ENCODE data around the gene SRP68. TPM values are rescaled to one million over a fixed set of nuclear protein-coding genes. Genes with fewer than 3 reads are reported as not detected.

Gene SRP68
- total and polyA plus RNA-seq, 4 donors = 17.7 to 36.7 (median 28.7) TPM

DNA sequence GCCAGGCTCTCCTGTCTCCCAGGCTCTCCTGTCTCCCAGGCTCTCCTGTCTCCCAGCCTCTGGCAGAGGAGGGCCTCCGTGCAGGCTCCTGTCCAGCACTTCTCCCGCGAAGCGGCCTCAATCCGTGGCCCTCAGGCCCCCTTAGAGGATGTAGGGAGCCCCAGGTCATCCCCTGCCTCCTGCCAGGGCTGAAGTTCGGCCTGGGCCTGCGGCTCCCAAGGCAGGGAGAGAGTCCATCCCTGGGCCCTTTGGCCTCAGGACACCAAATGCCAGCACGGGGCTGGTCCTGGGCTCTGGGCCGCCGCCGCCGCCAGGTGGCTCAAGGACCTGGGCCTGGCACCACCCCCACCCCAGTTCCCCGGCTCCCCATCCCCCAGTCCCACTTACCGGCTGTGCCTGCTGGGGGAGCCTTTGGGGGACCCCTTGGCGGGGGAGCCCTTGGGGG is 45.6 kb downstream of the SRP68 start (continued):
- TF ChIP-seq, protein P1, sequence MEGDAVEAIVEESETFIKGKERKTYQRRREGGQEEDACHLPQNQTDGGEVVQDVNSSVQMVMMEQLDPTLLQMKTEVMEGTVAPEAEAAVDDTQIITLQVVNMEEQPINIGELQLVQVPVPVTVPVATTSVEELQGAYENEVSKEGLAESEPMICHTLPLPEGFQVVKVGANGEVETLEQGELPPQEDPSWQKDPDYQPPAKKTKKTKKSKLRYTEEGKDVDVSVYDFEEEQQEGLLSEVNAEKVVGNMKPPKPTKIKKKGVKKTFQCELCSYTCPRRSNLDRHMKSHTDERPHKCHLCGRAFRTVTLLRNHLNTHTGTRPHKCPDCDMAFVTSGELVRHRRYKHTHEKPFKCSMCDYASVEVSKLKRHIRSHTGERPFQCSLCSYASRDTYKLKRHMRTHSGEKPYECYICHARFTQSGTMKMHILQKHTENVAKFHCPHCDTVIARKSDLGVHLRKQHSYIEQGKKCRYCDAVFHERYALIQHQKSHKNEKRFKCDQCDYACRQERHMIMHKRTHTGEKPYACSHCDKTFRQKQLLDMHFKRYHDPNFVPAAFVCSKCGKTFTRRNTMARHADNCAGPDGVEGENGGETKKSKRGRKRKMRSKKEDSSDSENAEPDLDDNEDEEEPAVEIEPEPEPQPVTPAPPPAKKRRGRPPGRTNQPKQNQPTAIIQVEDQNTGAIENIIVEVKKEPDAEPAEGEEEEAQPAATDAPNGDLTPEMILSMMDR (IDR thresholded peaks at IDR 0.05; ENCODE audit: low read depth, low read length, missing input control) = no peak
- TF ChIP-seq YY1 (IDR thresholded peaks at IDR 0.05) (no peak), SP1 (IDR thresholded peaks at IDR 0.05) (no peak), HNF4A (conservative IDR thresholded peaks at IDR 0.05) (no peak)

DNA sequence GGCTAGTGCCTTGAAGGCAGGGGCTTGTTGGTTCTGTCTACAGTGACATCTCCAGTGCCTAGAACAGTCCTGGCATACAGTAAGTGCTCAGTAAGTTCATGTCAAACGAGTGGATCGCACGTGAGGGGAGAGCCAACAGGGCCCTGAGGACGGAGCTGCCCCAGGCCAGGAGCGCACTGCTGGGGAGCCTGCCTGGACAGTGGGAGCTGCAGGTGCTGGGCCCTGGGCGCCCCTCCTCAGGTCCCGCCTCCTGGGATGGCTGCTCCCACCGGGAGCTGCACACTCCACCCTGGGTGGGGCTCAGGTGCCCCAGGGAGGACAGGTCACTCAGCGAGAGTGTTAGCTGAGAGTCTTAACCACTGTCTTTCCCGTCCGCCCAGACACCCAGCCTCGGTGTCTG is 47.0 kb downstream of the SRP68 start:
- H3K27ac ChIP-seq (ENCODE audit: low read depth in 1 of 2, low read length in 2 of 2) = no peak overlapping the region
- peaks cover 0 to 3% (median 0%) of the 10 kb centered on the region in 4 donors for H3K4me1 ChIP-seq (ENCODE audit: control insufficient read depth in 4 of 4, insufficient read depth in 4 of 4, low read length in 3 of 4)
- no peak for DNase-seq (ENCODE audit: low spot score)
- no peaks in the 10 kb centered on the region for H3K36me3 ChIP-seq (ENCODE audit: control insufficient read depth in 4 of 4, insufficient read depth in 3 of 4, low read depth in 1 of 4, low read length in 3 of 4)
- WGBS = 90% methylated on average over 12 of the region's 12 CpGs
- no peak for TF ChIP-seq SP1 (IDR thresholded peaks at IDR 0.05)
- TF ChIP-seq GABPA (IDR thresholded peaks at IDR 0.05 in 1 of 2, conservative IDR thresholded peaks at IDR 0.05 in 1 of 2) = no peak
- no peak overlapping the region for H3K4me3 ChIP-seq (ENCODE audit: low read depth in 1 of 3, low read length in 3 of 3)
- H3K9me3 ChIP-seq (ENCODE audit: control insufficient read depth in 4 of 4, low read length in 3 of 4) = no peaks in the 10 kb centered on the region
- H3K9ac ChIP-seq (ENCODE audit: low read depth in 1 of 2, low read length in 2 of 2) = no peak overlapping the region
- H3K27me3 ChIP-seq (ENCODE audit: control insufficient read depth in 4 of 4, insufficient read depth in 4 of 4, low read length in 3 of 4) = no peaks in the 10 kb centered on the region

DNA sequence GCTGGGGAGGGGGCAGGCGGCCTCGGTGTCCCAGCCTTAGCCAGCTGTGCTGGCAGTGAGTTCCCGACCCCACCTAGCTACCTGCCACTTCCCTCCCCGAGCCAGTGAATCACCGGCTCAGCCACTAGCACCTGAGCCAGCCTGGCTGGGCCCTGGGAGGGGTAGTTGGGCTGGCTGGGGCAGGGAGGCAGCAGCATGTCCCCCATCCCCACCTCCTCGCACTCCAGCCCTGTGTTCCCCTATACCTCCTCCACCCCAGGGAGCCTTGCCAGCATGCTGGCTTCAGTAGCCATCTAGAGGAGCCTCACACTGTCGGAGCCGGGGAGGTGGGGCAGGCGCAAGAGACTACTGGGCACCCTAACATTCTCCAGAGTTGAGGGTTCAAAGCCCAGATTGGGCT is 48.0 kb downstream of the SRP68 start:
- Histone ChIP-seq H3K27me3 (ENCODE audit: control insufficient read depth in 4 of 4, insufficient read depth in 4 of 4, low read length in 3 of 4) (no peaks in the 10 kb centered on the region), H3K9ac (ENCODE audit: low read depth in 1 of 2, low read length in 2 of 2) (no peak overlapping the region), H3K4me1 (ENCODE audit: control insufficient read depth in 4 of 4, insufficient read depth in 4 of 4, low read length in 3 of 4) (no peaks in the 10 kb centered on the region), H3K36me3 (ENCODE audit: control insufficient read depth in 4 of 4, insufficient read depth in 3 of 4, low read depth in 1 of 4, low read length in 3 of 4) (no peaks in the 10 kb centered on the region), H3K27ac (ENCODE audit: low read depth in 1 of 2, low read length in 2 of 2) (no peak overlapping the region), H3K4me3 (ENCODE audit: low read depth in 1 of 3, low read length in 3 of 3) (no peak overlapping the region), H3K9me3 (ENCODE audit: control insufficient read depth in 4 of 4, low read length in 3 of 4) (no peaks in the 10 kb centered on the region)
- TF ChIP-seq RXRA (IDR thresholded peaks at IDR 0.05) (no peak), JUND (IDR thresholded peaks at IDR 0.05) (no peak), HNF4A (conservative IDR thresholded peaks at IDR 0.05) (no peak), SP1 (IDR thresholded peaks at IDR 0.05) (no peak), NR2F2 (IDR thresholded peaks at IDR 0.05) (no peak), HNF4G (IDR thresholded peaks at IDR 0.05) (no peak), GABPA (IDR thresholded peaks at IDR 0.05 in 1 of 2, conservative IDR thresholded peaks at IDR 0.05 in 1 of 2) (no peak), ZBTB33 (IDR thresholded peaks at IDR 0.05) (no peak), FOXA1 (IDR thresholded peaks at IDR 0.05) (no peak), ATF3 (IDR thresholded peaks at IDR 0.05) (no peak), FOXA2 (IDR thresholded peaks at IDR 0.05) (no peak), RAD21 (IDR thresholded peaks at IDR 0.05) (no peak), TAF1 (conservative IDR thresholded peaks at IDR 0.05) (no peak), EGR1 (IDR thresholded peaks at IDR 0.05; ENCODE audit: low read depth in 2 of 2) (no peak), YY1 (IDR thresholded peaks at IDR 0.05) (no peak)
- TF ChIP-seq, protein P2, sequence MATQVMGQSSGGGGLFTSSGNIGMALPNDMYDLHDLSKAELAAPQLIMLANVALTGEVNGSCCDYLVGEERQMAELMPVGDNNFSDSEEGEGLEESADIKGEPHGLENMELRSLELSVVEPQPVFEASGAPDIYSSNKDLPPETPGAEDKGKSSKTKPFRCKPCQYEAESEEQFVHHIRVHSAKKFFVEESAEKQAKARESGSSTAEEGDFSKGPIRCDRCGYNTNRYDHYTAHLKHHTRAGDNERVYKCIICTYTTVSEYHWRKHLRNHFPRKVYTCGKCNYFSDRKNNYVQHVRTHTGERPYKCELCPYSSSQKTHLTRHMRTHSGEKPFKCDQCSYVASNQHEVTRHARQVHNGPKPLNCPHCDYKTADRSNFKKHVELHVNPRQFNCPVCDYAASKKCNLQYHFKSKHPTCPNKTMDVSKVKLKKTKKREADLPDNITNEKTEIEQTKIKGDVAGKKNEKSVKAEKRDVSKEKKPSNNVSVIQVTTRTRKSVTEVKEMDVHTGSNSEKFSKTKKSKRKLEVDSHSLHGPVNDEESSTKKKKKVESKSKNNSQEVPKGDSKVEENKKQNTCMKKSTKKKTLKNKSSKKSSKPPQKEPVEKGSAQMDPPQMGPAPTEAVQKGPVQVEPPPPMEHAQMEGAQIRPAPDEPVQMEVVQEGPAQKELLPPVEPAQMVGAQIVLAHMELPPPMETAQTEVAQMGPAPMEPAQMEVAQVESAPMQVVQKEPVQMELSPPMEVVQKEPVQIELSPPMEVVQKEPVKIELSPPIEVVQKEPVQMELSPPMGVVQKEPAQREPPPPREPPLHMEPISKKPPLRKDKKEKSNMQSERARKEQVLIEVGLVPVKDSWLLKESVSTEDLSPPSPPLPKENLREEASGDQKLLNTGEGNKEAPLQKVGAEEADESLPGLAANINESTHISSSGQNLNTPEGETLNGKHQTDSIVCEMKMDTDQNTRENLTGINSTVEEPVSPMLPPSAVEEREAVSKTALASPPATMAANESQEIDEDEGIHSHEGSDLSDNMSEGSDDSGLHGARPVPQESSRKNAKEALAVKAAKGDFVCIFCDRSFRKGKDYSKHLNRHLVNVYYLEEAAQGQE (IDR thresholded peaks at IDR 0.05) = no peak
- TF ChIP-seq, protein P1 (IDR thresholded peaks at IDR 0.05; ENCODE audit: low read depth, low read length, missing input control) = no peak
- TF ChIP-seq, protein P3, sequence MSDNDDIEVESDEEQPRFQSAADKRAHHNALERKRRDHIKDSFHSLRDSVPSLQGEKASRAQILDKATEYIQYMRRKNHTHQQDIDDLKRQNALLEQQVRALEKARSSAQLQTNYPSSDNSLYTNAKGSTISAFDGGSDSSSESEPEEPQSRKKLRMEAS (IDR thresholded peaks at IDR 0.05) = no peak
- no peak for DNase-seq (ENCODE audit: low spot score)
- WGBS = 88% methylated on average over 9 of the region's 9 CpGs
